K562 (cell line): ENCODE measurements around the gene CDKN2C. TPM values are rescaled to one million over a fixed set of nuclear protein-coding genes. Genes with fewer than 3 reads are reported as not detected.

Experiments used
- BRD4 ChIP-seq: fragments of 200-600 bp; sonication (generic); IDR thresholded peaks from 2 replicates; pipeline ENCODE4 v1.6.1; 2017; ENCODE audit warnings: inconsistent platforms
- C11orf30 ChIP-seq: fragments of 450-650 bp; IDR thresholded peaks from 2 replicates; pipeline ENCODE4 v1.6.1; 2016; ENCODE audit warnings: low read depth, mild to moderate bottlenecking
- CHD4 ChIP-seq: fragments of 200-600 bp; sonication (generic); IDR thresholded peaks from 3 replicates; pipeline ENCODE4 v1.6.1; 2012; ENCODE audit warnings: low read depth, mild to moderate bottlenecking, mixed read lengths, low read length, inconsistent platforms; ENCODE audit not compliant: insufficient read depth, insufficient replicate concordance, poor library complexity, severe bottlenecking
- GTF2A2 ChIP-seq: IDR thresholded peaks from 2 replicates; pipeline ENCODE4 v1.6.1; 2016; ENCODE audit warnings: mild to moderate bottlenecking, missing genetic modification characterization, missing compliant biosample characterization
- MEIS2 ChIP-seq: fragments of 450-650 bp; IDR thresholded peaks from 2 replicates; pipeline ENCODE4 v1.6.1; 2014; ENCODE audit warnings: mild to moderate bottlenecking; ENCODE audit not compliant: partially characterized antibody
- RBFOX2 ChIP-seq: fragments of 200-400 bp; formaldehyde crosslinking; IDR thresholded peaks from 2 replicates; pipeline ENCODE4 v1.6.1; 2017; ENCODE audit warnings: low read depth, mild to moderate bottlenecking, low read length, moderate library complexity
- THRAP3 ChIP-seq: fragments of 450-650 bp; IDR thresholded peaks from 2 replicates; pipeline ENCODE4 v1.6.1; 2016; ENCODE audit warnings: mild to moderate bottlenecking, inconsistent platforms, borderline replicate concordance
- ZNF165 ChIP-seq: fragments of 250-450 bp; sonication (Bioruptor Pico); IDR thresholded peaks from 2 replicates; pipeline ENCODE4 v1.4.0; 2020; ENCODE audit warnings: borderline replicate concordance
- ZNF589 ChIP-seq: fragments of 200-800 bp; sonication (Bioruptor generic); IDR thresholded peaks from 2 replicates; pipeline ENCODE4 v1.6.1; 2016; ENCODE audit warnings: low read depth, missing genetic modification characterization, missing compliant biosample characterization
- polyA plus RNA-seq, 8 experiments: library from polyadenylated mRNA; depleted of rRNA in 4 of 8; stranded (reverse) in 5 of 8; unstranded in 3 of 8; fragments of >200 nt; fragmentation: Nextera tagmentation in 2 of 8; fragmentation: Illumina TruSeq in 1 of 8; extraction: Ambion mirVana in 2 of 8; extraction: Trizol in 1 of 8; gene quantifications; 2 replicates each; pipeline versions ENCODE4 v1.2.1 to v1.2.3, GENCODE V29; 2011 to 2014; ENCODE audit warnings: inconsistent platforms in 1 of 8, missing spikeins in 1 of 8
- total RNA-seq, 7 experiments: library from RNA; depleted of rRNA in 6 of 7; stranded (reverse); fragments of >200 nt in 6 of 7; fragmentation: Illumina TruSeq in 2 of 7; extraction: Trizol in 2 of 7; gene quantifications; 2 replicates each; pipeline versions ENCODE4 v1.2.1 to v1.2.3, GENCODE V29; 2011 to 2021; ENCODE audit warnings: low replicate concordance in 1 of 7
- TF ChIP-seq, protein P1 (sequence below): fragments of 450-650 bp; IDR thresholded peaks from 2 replicates; pipeline ENCODE4 v1.6.1; 2018; ENCODE audit not compliant: partially characterized antibody
- TF ChIP-seq, protein P2 (sequence below): fragments of 250-450 bp; sonication (Bioruptor Pico); IDR thresholded peaks from 2 replicates; pipeline ENCODE4 v1.9.0; 2021; ENCODE audit warnings: mild to moderate bottlenecking, inconsistent platforms
- TF ChIP-seq, protein P3 (sequence below): fragments of 200-800 bp; sonication (Bioruptor generic); IDR thresholded peaks from 2 replicates; pipeline ENCODE4 v1.6.1; 2017; ENCODE audit warnings: missing genetic modification characterization, missing compliant biosample characterization
- TF ChIP-seq, protein P4 (sequence below): sonication (generic); formaldehyde crosslinking; IDR thresholded peaks from 2 replicates; pipeline ENCODE4 v1.8.1; 2022; ENCODE audit warnings: missing genetic modification reagents
- TF ChIP-seq, protein P5 (sequence below): fragments of 450-650 bp; conservative IDR thresholded peaks from 2 replicates; pipeline ENCODE4 v1.6.1; 2016; ENCODE audit warnings: missing genetic modification characterization, low read depth, mild to moderate bottlenecking, missing compliant biosample characterization, moderate library complexity
- TF ChIP-seq, protein P6 (sequence below): fragments of 250-450 bp; sonication (Bioruptor Pico); IDR thresholded peaks from 2 replicates; pipeline ENCODE4 v1.5.1; 2021; ENCODE audit warnings: mild to moderate bottlenecking

CDKN2C gene
- total and polyA plus RNA-seq, 9 of the 15 experiments (the other 6 are each of a cell fraction or from before 2014, with no cell fraction given), result 11.9 to 74.3 (median 45.9) TPM

DNA sequence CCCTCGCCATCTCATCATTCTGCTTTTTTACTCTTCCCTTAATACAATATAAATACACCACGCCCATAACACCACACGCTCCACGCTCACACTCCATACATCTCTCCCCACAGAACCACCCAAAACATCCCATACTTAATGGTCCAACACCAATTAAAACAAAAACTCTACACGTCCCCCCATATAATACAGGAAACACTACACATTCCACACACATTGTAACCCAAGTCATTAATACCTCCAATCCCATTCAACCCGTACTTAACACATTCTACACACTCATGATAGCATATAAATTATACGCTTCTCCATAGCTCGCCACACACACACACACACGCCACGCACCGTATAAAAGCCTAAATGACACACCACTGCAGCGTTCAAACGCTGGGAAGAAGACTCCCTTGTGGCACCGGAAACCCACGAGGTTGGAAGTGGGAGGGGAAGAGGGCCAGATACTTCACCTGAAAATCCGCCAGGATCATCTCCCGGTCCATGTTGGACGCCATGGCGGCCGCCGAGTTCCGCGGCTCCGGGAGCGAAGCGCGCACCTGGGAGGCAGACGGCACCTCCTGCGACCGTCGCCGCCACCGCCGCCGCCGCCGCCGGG is 10.6 kb upstream of the CDKN2C start (continued):
- TF ChIP-seq, protein P1, sequence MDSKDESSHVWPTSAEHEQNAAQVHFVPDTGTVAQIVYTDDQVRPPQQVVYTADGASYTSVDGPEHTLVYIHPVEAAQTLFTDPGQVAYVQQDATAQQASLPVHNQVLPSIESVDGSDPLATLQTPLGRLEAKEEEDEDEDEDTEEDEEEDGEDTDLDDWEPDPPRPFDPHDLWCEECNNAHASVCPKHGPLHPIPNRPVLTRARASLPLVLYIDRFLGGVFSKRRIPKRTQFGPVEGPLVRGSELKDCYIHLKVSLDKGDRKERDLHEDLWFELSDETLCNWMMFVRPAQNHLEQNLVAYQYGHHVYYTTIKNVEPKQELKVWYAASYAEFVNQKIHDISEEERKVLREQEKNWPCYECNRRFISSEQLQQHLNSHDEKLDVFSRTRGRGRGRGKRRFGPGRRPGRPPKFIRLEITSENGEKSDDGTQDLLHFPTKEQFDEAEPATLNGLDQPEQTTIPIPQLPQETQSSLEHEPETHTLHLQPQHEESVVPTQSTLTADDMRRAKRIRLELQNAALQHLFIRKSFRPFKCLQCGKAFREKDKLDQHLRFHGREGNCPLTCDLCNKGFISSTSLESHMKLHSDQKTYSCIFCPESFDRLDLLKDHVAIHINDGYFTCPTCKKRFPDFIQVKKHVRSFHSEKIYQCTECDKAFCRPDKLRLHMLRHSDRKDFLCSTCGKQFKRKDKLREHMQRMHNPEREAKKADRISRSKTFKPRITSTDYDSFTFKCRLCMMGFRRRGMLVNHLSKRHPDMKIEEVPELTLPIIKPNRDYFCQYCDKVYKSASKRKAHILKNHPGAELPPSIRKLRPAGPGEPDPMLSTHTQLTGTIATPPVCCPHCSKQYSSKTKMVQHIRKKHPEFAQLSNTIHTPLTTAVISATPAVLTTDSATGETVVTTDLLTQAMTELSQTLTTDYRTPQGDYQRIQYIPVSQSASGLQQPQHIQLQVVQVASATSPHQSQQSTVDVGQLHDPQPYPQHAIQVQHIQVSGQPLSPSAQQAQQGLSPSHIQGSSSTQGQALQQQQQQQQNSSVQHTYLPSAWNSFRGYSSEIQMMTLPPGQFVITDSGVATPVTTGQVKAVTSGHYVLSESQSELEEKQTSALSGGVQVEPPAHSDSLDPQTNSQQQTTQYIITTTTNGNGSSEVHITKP, result no peak
- TF ChIP-seq BRD4 (no peak), ZNF589 (CRISPR knock-in tag) (no peak), MEIS2 (no peak), ZNF165 (no peak), CHD4 (no peak), THRAP3 (peak; percentile 85; the same call in 1 of the 2 replicates), RBFOX2 (no peak), GTF2A2 (tag) (no peak), C11orf30 (peak; percentile 31; the same call in 1 of the 2 replicates)
- TF ChIP-seq, protein P2, sequence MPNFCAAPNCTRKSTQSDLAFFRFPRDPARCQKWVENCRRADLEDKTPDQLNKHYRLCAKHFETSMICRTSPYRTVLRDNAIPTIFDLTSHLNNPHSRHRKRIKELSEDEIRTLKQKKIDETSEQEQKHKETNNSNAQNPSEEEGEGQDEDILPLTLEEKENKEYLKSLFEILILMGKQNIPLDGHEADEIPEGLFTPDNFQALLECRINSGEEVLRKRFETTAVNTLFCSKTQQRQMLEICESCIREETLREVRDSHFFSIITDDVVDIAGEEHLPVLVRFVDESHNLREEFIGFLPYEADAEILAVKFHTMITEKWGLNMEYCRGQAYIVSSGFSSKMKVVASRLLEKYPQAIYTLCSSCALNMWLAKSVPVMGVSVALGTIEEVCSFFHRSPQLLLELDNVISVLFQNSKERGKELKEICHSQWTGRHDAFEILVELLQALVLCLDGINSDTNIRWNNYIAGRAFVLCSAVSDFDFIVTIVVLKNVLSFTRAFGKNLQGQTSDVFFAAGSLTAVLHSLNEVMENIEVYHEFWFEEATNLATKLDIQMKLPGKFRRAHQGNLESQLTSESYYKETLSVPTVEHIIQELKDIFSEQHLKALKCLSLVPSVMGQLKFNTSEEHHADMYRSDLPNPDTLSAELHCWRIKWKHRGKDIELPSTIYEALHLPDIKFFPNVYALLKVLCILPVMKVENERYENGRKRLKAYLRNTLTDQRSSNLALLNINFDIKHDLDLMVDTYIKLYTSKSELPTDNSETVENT, result no peak
- TF ChIP-seq, protein P3, sequence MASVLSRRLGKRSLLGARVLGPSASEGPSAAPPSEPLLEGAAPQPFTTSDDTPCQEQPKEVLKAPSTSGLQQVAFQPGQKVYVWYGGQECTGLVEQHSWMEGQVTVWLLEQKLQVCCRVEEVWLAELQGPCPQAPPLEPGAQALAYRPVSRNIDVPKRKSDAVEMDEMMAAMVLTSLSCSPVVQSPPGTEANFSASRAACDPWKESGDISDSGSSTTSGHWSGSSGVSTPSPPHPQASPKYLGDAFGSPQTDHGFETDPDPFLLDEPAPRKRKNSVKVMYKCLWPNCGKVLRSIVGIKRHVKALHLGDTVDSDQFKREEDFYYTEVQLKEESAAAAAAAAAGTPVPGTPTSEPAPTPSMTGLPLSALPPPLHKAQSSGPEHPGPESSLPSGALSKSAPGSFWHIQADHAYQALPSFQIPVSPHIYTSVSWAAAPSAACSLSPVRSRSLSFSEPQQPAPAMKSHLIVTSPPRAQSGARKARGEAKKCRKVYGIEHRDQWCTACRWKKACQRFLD (CRISPR knock-in tag), result no peak
- TF ChIP-seq, protein P4, sequence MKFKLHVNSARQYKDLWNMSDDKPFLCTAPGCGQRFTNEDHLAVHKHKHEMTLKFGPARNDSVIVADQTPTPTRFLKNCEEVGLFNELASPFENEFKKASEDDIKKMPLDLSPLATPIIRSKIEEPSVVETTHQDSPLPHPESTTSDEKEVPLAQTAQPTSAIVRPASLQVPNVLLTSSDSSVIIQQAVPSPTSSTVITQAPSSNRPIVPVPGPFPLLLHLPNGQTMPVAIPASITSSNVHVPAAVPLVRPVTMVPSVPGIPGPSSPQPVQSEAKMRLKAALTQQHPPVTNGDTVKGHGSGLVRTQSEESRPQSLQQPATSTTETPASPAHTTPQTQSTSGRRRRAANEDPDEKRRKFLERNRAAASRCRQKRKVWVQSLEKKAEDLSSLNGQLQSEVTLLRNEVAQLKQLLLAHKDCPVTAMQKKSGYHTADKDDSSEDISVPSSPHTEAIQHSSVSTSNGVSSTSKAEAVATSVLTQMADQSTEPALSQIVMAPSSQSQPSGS (CRISPR knock-in tag), result no peak
- TF ChIP-seq, protein P5, sequence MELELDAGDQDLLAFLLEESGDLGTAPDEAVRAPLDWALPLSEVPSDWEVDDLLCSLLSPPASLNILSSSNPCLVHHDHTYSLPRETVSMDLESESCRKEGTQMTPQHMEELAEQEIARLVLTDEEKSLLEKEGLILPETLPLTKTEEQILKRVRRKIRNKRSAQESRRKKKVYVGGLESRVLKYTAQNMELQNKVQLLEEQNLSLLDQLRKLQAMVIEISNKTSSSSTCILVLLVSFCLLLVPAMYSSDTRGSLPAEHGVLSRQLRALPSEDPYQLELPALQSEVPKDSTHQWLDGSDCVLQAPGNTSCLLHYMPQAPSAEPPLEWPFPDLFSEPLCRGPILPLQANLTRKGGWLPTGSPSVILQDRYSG (tag), result no peak
- TF ChIP-seq, protein P6, sequence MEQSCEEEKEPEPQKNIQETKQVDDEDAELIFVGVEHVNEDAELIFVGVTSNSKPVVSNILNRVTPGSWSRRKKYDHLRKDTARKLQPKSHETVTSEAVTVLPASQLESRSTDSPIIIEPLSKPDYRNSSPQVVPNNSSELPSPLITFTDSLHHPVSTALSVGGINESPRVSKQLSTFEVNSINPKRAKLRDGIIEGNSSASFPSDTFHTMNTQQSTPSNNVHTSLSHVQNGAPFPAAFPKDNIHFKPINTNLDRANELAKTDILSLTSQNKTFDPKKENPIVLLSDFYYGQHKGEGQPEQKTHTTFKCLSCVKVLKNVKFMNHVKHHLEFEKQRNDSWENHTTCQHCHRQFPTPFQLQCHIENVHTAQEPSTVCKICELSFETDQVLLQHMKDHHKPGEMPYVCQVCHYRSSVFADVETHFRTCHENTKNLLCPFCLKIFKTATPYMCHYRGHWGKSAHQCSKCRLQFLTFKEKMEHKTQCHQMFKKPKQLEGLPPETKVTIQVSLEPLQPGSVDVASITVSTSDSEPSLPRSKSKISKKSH (CRISPR knock-in tag), result no peak
